ENCODE measurements around the gene SLC30A2. TPM values are rescaled to one million over a fixed set of nuclear protein-coding genes. Genes with fewer than 3 reads are reported as not detected.

The SLC30A2 gene
- total and polyA plus RNA-seq, 2 of the 13 experiments (the other 11 are each of a cell fraction or from before 2014, with no cell fraction given), result not detected

- no peak for TF ChIP-seq PREB (CRISPR knock-in tag; IDR thresholded peaks at IDR 0.05)
- peak; percentile 82 for TF ChIP-seq FOXP4 (CRISPR knock-in tag; IDR thresholded peaks at IDR 0.05)
- TF ChIP-seq ZNF749 (CRISPR knock-in tag; IDR thresholded peaks at IDR 0.05; ENCODE audit: borderline replicate concordance), result 0 out of 2 replicates have a peak, but pooled peaks have one; percentile 62
- TF ChIP-seq ZNF430 (CRISPR knock-in tag; IDR thresholded peaks at IDR 0.05), result no peak; the same call in none of the 2 replicates
- TF ChIP-seq, protein P1, sequence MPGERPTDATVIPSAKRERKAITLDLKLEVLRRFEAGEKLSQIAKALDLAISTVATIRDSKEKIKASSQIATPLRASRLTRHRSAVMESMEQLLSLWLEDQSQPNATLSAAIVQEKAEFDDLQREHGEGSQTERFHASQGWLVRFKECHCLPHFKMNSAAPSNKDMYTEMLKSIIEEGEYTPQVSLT (CRISPR knock-in tag; IDR thresholded peaks at IDR 0.05; ENCODE audit: borderline replicate concordance, low read depth), result no peak
- TF ChIP-seq, protein P2, sequence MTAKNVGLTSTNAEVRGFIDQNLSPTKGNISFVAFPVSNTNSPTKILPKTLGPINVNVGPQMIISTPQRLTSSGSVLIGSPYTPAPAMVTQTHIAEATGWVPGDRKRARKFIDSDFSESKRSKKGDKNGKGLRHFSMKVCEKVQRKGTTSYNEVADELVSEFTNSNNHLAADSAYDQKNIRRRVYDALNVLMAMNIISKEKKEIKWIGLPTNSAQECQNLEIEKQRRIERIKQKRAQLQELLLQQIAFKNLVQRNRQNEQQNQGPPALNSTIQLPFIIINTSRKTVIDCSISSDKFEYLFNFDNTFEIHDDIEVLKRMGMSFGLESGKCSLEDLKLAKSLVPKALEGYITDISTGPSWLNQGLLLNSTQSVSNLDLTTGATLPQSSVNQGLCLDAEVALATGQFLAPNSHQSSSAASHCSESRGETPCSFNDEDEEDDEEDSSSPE (CRISPR knock-in tag; IDR thresholded peaks at IDR 0.05), result peak; percentile 86
- TF ChIP-seq MLX (CRISPR knock-in tag; IDR thresholded peaks at IDR 0.05), result no peak; the same call in 1 of the 2 replicates
- TF ChIP-seq, protein P3, sequence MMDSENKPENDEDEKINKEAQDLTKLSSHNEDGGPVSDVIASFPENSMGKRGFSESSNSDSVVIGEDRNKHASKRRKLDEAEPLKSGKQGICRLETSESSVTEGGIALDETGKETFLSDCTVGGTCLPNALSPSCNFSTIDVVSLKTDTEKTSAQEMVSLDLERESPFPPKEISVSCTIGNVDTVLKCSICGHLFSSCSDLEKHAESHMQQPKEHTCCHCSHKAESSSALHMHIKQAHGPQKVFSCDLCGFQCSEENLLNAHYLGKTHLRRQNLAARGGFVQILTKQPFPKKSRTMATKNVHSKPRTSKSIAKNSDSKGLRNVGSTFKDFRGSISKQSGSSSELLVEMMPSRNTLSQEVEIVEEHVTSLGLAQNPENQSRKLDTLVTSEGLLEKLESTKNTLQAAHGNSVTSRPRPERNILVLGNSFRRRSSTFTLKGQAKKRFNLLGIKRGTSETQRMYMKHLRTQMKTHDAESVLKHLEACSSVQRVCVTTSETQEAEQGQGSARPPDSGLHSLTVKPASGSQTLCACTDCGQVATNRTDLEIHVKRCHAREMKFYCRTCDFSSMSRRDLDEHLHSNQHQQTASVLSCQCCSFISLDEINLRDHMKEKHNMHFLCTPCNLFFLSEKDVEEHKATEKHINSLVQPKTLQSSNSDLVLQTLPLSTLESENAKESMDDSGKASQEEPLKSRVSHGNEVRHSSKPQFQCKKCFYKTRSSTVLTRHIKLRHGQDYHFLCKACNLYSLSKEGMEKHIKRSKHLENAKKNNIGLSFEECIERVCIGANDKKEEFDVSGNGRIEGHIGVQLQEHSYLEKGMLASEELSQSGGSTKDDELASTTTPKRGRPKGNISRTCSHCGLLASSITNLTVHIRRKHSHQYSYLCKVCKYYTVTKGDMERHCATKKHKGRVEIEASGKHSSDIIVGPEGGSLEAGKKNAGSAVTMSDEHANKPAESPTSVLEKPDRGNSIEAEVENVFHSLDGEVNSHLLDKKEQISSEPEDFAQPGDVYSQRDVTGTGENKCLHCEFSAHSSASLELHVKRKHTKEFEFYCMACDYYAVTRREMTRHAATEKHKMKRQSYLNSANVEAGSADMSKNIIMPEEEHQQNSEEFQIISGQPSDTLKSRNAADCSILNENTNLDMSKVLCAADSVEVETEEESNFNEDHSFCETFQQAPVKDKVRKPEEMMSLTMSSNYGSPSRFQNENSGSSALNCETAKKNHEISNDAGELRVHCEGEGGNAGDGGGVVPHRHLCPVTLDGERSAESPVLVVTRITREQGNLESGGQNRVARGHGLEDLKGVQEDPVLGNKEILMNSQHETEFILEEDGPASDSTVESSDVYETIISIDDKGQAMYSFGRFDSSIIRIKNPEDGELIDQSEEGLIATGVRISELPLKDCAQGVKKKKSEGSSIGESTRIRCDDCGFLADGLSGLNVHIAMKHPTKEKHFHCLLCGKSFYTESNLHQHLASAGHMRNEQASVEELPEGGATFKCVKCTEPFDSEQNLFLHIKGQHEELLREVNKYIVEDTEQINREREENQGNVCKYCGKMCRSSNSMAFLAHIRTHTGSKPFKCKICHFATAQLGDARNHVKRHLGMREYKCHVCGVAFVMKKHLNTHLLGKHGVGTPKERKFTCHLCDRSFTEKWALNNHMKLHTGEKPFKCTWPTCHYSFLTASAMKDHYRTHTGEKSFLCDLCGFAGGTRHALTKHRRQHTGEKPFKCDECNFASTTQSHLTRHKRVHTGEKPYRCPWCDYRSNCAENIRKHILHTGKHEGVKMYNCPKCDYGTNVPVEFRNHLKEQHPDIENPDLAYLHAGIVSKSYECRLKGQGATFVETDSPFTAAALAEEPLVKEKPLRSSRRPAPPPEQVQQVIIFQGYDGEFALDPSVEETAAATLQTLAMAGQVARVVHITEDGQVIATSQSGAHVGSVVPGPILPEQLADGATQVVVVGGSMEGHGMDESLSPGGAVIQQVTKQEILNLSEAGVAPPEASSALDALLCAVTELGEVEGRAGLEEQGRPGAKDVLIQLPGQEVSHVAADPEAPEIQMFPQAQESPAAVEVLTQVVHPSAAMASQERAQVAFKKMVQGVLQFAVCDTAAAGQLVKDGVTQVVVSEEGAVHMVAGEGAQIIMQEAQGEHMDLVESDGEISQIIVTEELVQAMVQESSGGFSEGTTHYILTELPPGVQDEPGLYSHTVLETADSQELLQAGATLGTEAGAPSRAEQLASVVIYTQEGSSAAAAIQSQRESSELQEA (CRISPR knock-in tag; IDR thresholded peaks at IDR 0.05; ENCODE audit: not compliant biosample characterization), result no peak
- peak; percentile 99 for TF ChIP-seq POGZ (CRISPR knock-in tag; IDR thresholded peaks at IDR 0.05)
- no peak for TF ChIP-seq WIZ (CRISPR knock-in tag; IDR thresholded peaks at IDR 0.05)
- no peak for TF ChIP-seq ZNF343 (CRISPR knock-in tag; IDR thresholded peaks at IDR 0.05)
- peak; percentile 64 for TF ChIP-seq SIN3B (IDR thresholded peaks at IDR 0.05; ENCODE audit: low read length)
- no peak for TF ChIP-seq MZF1 (CRISPR knock-in tag; IDR thresholded peaks at IDR 0.05; ENCODE audit: borderline replicate concordance)
- no peak for TF ChIP-seq ZBTB7A (CRISPR knock-in tag; IDR thresholded peaks at IDR 0.05)
Observed at GRCh38 chr1:25997828-25998761, 47.8 kb downstream of the SLC30A2 start, which contains the start of gene PAFAH2 (continued).
